Right lobe of liver (tissue), 4 donors: ENCODE results near the gene TLL2.

Experiments
- POLR2A ChIP-seq: fragments of 450-650 bp; IDR thresholded peaks from one replicate; pipeline ENCODE4 v1.6.1; 2017; ENCODE audit warnings: antibody characterized with exemption, mild to moderate bottlenecking
- TF ChIP-seq, protein P1 (sequence below), 4 donors: fragments of 200-600 bp in 3 of 4; fragments of 450-650 bp in 1 of 4; IDR thresholded peaks; one replicate each; pipeline versions ENCODE4 v1.5.1 to v1.8.0; 2016 to 2022; ENCODE audit warnings: antibody characterized with exemption in 4 of 4, mild to moderate bottlenecking in 2 of 4
- donor health status: DM: no; HTN: no; CAD: no.
- donor health status: DM: no; HTN: no; CAD: no.
- donor health status: DM: no; HTN: yes; CAD: no.

DNA sequence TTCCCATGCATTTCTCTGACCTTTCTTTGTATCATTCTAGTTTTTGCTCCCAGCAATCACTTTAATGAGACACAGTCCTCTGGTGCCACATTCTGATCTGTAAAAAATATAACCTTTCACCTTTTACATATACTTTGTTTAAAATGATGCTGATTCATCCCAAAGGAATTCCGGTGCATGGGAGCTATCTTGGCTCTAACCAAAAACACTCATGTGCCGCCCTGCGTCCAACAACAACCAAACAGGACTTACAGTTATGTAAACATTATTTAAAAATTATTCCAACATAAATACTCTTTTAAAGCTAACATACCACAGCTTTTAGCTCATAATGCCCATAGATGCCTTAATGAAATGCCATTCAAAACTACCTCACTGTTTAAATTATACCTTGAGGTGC, 147.2 kb downstream of the TLL2 start:
- TF ChIP-seq, protein P1, sequence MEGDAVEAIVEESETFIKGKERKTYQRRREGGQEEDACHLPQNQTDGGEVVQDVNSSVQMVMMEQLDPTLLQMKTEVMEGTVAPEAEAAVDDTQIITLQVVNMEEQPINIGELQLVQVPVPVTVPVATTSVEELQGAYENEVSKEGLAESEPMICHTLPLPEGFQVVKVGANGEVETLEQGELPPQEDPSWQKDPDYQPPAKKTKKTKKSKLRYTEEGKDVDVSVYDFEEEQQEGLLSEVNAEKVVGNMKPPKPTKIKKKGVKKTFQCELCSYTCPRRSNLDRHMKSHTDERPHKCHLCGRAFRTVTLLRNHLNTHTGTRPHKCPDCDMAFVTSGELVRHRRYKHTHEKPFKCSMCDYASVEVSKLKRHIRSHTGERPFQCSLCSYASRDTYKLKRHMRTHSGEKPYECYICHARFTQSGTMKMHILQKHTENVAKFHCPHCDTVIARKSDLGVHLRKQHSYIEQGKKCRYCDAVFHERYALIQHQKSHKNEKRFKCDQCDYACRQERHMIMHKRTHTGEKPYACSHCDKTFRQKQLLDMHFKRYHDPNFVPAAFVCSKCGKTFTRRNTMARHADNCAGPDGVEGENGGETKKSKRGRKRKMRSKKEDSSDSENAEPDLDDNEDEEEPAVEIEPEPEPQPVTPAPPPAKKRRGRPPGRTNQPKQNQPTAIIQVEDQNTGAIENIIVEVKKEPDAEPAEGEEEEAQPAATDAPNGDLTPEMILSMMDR (IDR thresholded peaks at IDR 0.05): no peak
- no peak for TF ChIP-seq POLR2A
